ENCODE data around the gene LCN2. TPM values are rescaled to one million over a fixed set of nuclear protein-coding genes. Genes with fewer than 3 reads are reported as not detected.

LCN2 gene
- total RNA-seq, 4 donors from 2014 or later, result 36.2 to 931 (median 809) TPM

DNA sequence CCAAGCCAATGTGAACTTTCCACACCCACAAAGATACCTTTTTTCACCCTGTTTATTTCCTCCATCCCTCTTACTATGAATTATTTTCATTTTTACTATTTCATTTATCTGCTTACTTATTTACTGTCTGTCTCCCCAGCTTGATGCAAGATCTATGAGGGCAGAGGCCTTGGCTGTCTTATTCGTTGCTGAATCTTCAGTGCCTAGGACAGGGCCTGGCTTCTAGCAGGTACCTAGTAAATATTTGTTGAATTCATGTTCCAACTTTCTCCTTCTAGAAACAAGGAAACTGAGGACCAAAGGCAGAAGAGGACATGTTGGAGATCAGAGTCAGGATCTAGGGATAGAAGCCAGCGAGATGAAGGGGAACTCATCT lies 53.4 kb downstream of the LCN2 start:
- intact Hi-C loops (cut with DNase I), result no loop called here
- no peak overlapping the region for H3K27ac ChIP-seq
- H3K4me3 ChIP-seq, result peak overlapping the region in 2 of 4 donors; percentile 71 to 74
- no peaks in the 10 kb centered on the region for H3K36me3 ChIP-seq
- peaks cover 0 to 29% (median 3%) of the 10 kb centered on the region in 4 donors for H3K27me3 ChIP-seq
- no peaks in the 10 kb centered on the region for H3K9me3 ChIP-seq
- H3K4me1 ChIP-seq, result peaks cover 7 to 28% (median 15%) of the 10 kb centered on the region in 3 donors
- no peak for DNase-seq
- TF ChIP-seq POLR2A (IDR thresholded peaks at IDR 0.05), result no peak
- TF ChIP-seq, protein P1, sequence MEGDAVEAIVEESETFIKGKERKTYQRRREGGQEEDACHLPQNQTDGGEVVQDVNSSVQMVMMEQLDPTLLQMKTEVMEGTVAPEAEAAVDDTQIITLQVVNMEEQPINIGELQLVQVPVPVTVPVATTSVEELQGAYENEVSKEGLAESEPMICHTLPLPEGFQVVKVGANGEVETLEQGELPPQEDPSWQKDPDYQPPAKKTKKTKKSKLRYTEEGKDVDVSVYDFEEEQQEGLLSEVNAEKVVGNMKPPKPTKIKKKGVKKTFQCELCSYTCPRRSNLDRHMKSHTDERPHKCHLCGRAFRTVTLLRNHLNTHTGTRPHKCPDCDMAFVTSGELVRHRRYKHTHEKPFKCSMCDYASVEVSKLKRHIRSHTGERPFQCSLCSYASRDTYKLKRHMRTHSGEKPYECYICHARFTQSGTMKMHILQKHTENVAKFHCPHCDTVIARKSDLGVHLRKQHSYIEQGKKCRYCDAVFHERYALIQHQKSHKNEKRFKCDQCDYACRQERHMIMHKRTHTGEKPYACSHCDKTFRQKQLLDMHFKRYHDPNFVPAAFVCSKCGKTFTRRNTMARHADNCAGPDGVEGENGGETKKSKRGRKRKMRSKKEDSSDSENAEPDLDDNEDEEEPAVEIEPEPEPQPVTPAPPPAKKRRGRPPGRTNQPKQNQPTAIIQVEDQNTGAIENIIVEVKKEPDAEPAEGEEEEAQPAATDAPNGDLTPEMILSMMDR (IDR thresholded peaks at IDR 0.05), result no peak
- WGBS, 2 donors, result 15 to 16% methylated on average over 2 of the region's 2 CpGs

Other genes starting within 250 kb of the LCN2 start
- 10 to 100 TPM; 14.5 to 69.4 (median 26.1) TPM for gene ST6GALNAC6, start 249.8 kb upstream of the LCN2 start, total RNA-seq
- 10 to 100 TPM; 12.5 to 33.0 (median 23.8) TPM for gene ST6GALNAC4, start 232.4 kb upstream of the LCN2 start, total RNA-seq
- 1 to 10 TPM in 3 of 4 donors, not detected in 1; 3.1 to 4.6 (median 3.6) TPM for gene PIP5KL1, start 218.7 kb upstream of the LCN2 start, total RNA-seq
- 10 to 100 TPM; 12.5 to 18.5 (median 15.7) TPM for gene DPM2, start 211.6 kb upstream of the LCN2 start, total RNA-seq
- gene EEIG1, start 168.5 kb upstream of the LCN2 start, total RNA-seq, result 10 to 100 TPM; 16.9 to 65.0 (median 24.0) TPM
- gene NAIF1, start 82.1 kb upstream of the LCN2 start, total RNA-seq, result 1 to 10 TPM; 6.3 to 8.8 (median 7.8) TPM
- 10 to 100 TPM; 15.8 to 37.9 (median 24.1) TPM for gene SLC25A25, start 81.2 kb upstream of the LCN2 start, total RNA-seq
- 100 to 1,000 TPM in 1 of 4 donors, 10 to 100 TPM in 3; 54.2 to 118 (median 83.0) TPM for gene PTGES2, start 21.7 kb upstream of the LCN2 start, total RNA-seq
- 100 to 1,000 TPM; 124 to 214 (median 162) TPM for gene BBLN, start 10.8 kb downstream of the LCN2 start, total RNA-seq
- gene CIZ1, start 42.1 kb downstream of the LCN2 start, total RNA-seq, result 10 to 100 TPM; 31.0 to 74.6 (median 43.7) TPM
- 1 to 10 TPM; 1.3 to 9.7 (median 1.6) TPM for gene DNM1, start 53.9 kb downstream of the LCN2 start, total RNA-seq
- 10 to 100 TPM; 76.1 to 92.0 (median 89.2) TPM for gene GOLGA2, start 126.6 kb downstream of the LCN2 start, total RNA-seq
- gene SWI5, start 126.8 kb downstream of the LCN2 start, total RNA-seq, result 10 to 100 TPM; 15.2 to 28.2 (median 17.5) TPM
- gene TRUB2, start 173.0 kb downstream of the LCN2 start, total RNA-seq, result 10 to 100 TPM; 13.2 to 15.6 (median 15.3) TPM
- 10 to 100 TPM; 55.5 to 89.2 (median 77.9) TPM for gene COQ4, start 173.4 kb downstream of the LCN2 start, total RNA-seq
- 100 to 1,000 TPM in 1 of 4 donors, 10 to 100 TPM in 3; 36.6 to 110 (median 72.2) TPM for gene SLC27A4, start 191.1 kb downstream of the LCN2 start, total RNA-seq
- gene URM1, start 221.9 kb downstream of the LCN2 start, total RNA-seq, result 10 to 100 TPM; 22.7 to 31.5 (median 25.5) TPM